ENCODE data around the gene KRTAP25-1.

Gene KRTAP25-1

GRCh38 chr21:30249936-30250335 lies 39.4 kb downstream of the KRTAP25-1 start:
- DNase-seq (ENCODE audit: low read depth in 2 of 2): no peak

GRCh38 chr21:30248844-30249243 lies 40.5 kb downstream of the KRTAP25-1 start:
- no peak for DNase-seq (ENCODE audit: low read depth in 2 of 2)

GRCh38 chr21:30245061-30245460 lies 44.3 kb downstream of the KRTAP25-1 start:
- DNase-seq (ENCODE audit: low read depth in 2 of 2): no peak

GRCh38 chr21:30243691-30244090 lies 45.6 kb downstream of the KRTAP25-1 start:
- no peak for DNase-seq (ENCODE audit: low read depth in 2 of 2)

GRCh38 chr21:30240661-30241060 lies 48.7 kb downstream of the KRTAP25-1 start:
- no peak for DNase-seq (ENCODE audit: low read depth in 2 of 2)

Measured in stimulated activated CD8-positive, alpha-beta memory T cell treated with anti-CD3 and anti-CD28 coated beads, Interleukin-2, amount 100 ng/mL, for 1 hour (primary cell).